Measurements from ENCODE around the gene NKX2-3. TPM values are rescaled to one million over a fixed set of nuclear protein-coding genes. Genes with fewer than 3 reads are reported as not detected.

NKX2-3 gene
- total and polyA plus RNA-seq, 4 experiments from 2014 or later = 0.09 TPM; not detected in 3

DNA sequence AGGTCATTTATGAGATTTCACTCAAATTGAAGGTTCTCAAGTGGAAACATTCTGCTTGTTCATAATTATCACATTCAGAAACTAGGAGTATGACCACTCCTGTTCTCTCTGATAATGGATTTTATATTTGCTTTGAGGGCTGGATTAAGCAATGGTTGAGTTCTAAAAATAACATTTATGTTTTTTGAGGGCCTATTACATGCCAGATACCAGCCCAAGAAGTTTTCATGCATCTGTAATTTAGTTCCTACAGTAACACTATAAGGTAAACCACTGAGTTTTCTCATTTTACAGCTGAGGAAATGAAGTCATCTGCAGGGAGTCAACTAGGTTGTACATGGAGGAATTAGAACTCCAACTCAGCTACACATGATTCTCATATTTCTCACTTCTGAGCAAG, 25.5 kb upstream of the NKX2-3 start:
- DNase-seq = no peak
- Histone ChIP-seq H3K4me1 (ENCODE audit: insufficient read depth, low read length) (no peaks in the 10 kb centered on the region), H3K4me3 (ENCODE audit: low read length in 2 of 2) (no peak overlapping the region), H3K9me3 (ENCODE audit: control insufficient read depth in 1 of 2, low read length in 2 of 2) (no peaks in the 10 kb centered on the region), H3K27me3 (ENCODE audit: insufficient read depth, low read length) (no peaks in the 10 kb centered on the region), H3K36me3 (ENCODE audit: insufficient read depth, low read length) (no peaks in the 10 kb centered on the region), H3K27ac (ENCODE audit: low read depth, low read length) (no peak overlapping the region)
- no peak overlapping the region for H3K27ac Mint-ChIP-seq
- POLR2A ChIA-PET (ENCODE audit: partially characterized antibody) = no interaction called here
- H3K4me1 Mint-ChIP-seq = no peaks in the 10 kb centered on the region
- H3K27me3 Mint-ChIP-seq = peaks cover 19 to 24% of the 10 kb centered on the region in 2 donors
- H3K4me3 Mint-ChIP-seq = no peak overlapping the region
- intact Hi-C loops (cut with micrococcal nuclease) = no loop called here
- H3K9me3 Mint-ChIP-seq = peaks cover 0 to 14% (median under 1%) of the 10 kb centered on the region in 8 donors
- no peaks in the 10 kb centered on the region for H3K36me3 Mint-ChIP-seq
- CTCF ChIA-PET (ENCODE audit: partially characterized antibody) = no interaction called here

GRCh38 chr10:99513061-99513460, 19.7 kb upstream of the NKX2-3 start:
- H3K9me3 Mint-ChIP-seq = peaks cover 0 to 14% (median 0%) of the 10 kb centered on the region in 8 donors
- Histone ChIP-seq H3K4me3 (ENCODE audit: low read length in 2 of 2) (no peak overlapping the region), H3K36me3 (ENCODE audit: insufficient read depth, low read length) (no peaks in the 10 kb centered on the region), H3K4me1 (ENCODE audit: insufficient read depth, low read length) (no peaks in the 10 kb centered on the region), H3K27me3 (ENCODE audit: insufficient read depth, low read length) (no peaks in the 10 kb centered on the region), H3K9me3 (ENCODE audit: control insufficient read depth in 1 of 2, low read length in 2 of 2) (no peaks in the 10 kb centered on the region), H3K27ac (ENCODE audit: low read depth, low read length) (no peak overlapping the region)
- H3K4me3 Mint-ChIP-seq = no peak overlapping the region
- no peaks in the 10 kb centered on the region for H3K36me3 Mint-ChIP-seq
- H3K4me1 Mint-ChIP-seq = no peaks in the 10 kb centered on the region
- POLR2A ChIA-PET (ENCODE audit: partially characterized antibody) = no interaction called here
- DNase-seq = no peak
- CTCF ChIA-PET (ENCODE audit: partially characterized antibody) = no interaction called here
- H3K27ac Mint-ChIP-seq = no peak overlapping the region
- intact Hi-C loops (cut with micrococcal nuclease) = no loop called here
- peaks cover 19 to 44% of the 10 kb centered on the region in 2 donors for H3K27me3 Mint-ChIP-seq

DNA sequence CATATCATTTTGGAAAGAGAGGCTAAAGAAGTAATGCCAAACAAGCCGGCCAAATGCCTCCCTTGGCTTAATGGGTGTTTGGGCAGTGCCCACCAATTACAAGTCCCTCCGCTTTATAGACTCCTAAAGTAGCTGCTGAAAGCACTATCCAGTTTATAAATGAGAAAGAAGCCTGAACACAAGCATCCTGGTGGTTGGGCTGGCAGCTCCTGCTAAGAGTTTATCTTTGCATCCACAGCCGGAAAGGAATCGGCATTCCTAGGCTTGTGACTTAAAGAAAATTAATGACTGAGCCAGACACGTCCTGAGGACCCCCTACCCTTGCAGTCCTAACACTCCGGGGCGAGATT, 13.1 kb upstream of the NKX2-3 start:
- H3K27me3 Mint-ChIP-seq = peaks cover 29 to 42% of the 10 kb centered on the region in 2 donors
- H3K27ac Mint-ChIP-seq = no peak overlapping the region
- H3K9me3 ChIP-seq (ENCODE audit: control insufficient read depth in 1 of 2, low read length in 2 of 2) = no peaks in the 10 kb centered on the region
- H3K27ac ChIP-seq (ENCODE audit: low read depth, low read length) = no peak overlapping the region
- no peak overlapping the region for H3K4me3 ChIP-seq (ENCODE audit: low read length in 2 of 2)
- ChIA-PET CTCF (ENCODE audit: partially characterized antibody) (no interaction called here), POLR2A (ENCODE audit: partially characterized antibody) (no interaction called here)
- no peaks in the 10 kb centered on the region for H3K4me1 ChIP-seq (ENCODE audit: insufficient read depth, low read length)
- H3K4me1 Mint-ChIP-seq = peaks cover 0 to 18% (median 4%) of the 10 kb centered on the region in 4 donors
- DNase-seq = no peak
- H3K36me3 ChIP-seq (ENCODE audit: insufficient read depth, low read length) = no peaks in the 10 kb centered on the region
- no peaks in the 10 kb centered on the region for H3K36me3 Mint-ChIP-seq
- no peaks in the 10 kb centered on the region for H3K27me3 ChIP-seq (ENCODE audit: insufficient read depth, low read length)
- intact Hi-C loops (cut with micrococcal nuclease) = no loop called here
- H3K4me3 Mint-ChIP-seq = no peak overlapping the region
- H3K9me3 Mint-ChIP-seq = peaks cover 0 to 3% (median 0%) of the 10 kb centered on the region in 8 donors

GRCh38 chr10:99520040-99520846, 12.5 kb upstream of the NKX2-3 start:
- Histone ChIP-seq H3K27me3 (ENCODE audit: insufficient read depth, low read length) (no peaks in the 10 kb centered on the region), H3K4me1 (ENCODE audit: insufficient read depth, low read length) (no peaks in the 10 kb centered on the region), H3K36me3 (ENCODE audit: insufficient read depth, low read length) (no peaks in the 10 kb centered on the region), H3K27ac (ENCODE audit: low read depth, low read length) (no peak overlapping the region), H3K9me3 (ENCODE audit: control insufficient read depth in 1 of 2, low read length in 2 of 2) (no peaks in the 10 kb centered on the region), H3K4me3 (ENCODE audit: low read length in 2 of 2) (no peak overlapping the region)
- no peak overlapping the region for H3K27ac Mint-ChIP-seq
- H3K27me3 Mint-ChIP-seq = peaks cover 29 to 45% of the 10 kb centered on the region in 2 donors
- CTCF ChIA-PET (ENCODE audit: partially characterized antibody) = no interaction called here
- H3K4me1 Mint-ChIP-seq = peaks cover 0 to 18% (median 4%) of the 10 kb centered on the region in 4 donors
- H3K9me3 Mint-ChIP-seq = peaks cover 0 to 3% (median 0%) of the 10 kb centered on the region in 8 donors
- no peak for DNase-seq
- no peaks in the 10 kb centered on the region for H3K36me3 Mint-ChIP-seq
- POLR2A ChIA-PET (ENCODE audit: partially characterized antibody) = no interaction called here
- intact Hi-C loops (cut with micrococcal nuclease) = no loop called here
- no peak overlapping the region for H3K4me3 Mint-ChIP-seq

DNA sequence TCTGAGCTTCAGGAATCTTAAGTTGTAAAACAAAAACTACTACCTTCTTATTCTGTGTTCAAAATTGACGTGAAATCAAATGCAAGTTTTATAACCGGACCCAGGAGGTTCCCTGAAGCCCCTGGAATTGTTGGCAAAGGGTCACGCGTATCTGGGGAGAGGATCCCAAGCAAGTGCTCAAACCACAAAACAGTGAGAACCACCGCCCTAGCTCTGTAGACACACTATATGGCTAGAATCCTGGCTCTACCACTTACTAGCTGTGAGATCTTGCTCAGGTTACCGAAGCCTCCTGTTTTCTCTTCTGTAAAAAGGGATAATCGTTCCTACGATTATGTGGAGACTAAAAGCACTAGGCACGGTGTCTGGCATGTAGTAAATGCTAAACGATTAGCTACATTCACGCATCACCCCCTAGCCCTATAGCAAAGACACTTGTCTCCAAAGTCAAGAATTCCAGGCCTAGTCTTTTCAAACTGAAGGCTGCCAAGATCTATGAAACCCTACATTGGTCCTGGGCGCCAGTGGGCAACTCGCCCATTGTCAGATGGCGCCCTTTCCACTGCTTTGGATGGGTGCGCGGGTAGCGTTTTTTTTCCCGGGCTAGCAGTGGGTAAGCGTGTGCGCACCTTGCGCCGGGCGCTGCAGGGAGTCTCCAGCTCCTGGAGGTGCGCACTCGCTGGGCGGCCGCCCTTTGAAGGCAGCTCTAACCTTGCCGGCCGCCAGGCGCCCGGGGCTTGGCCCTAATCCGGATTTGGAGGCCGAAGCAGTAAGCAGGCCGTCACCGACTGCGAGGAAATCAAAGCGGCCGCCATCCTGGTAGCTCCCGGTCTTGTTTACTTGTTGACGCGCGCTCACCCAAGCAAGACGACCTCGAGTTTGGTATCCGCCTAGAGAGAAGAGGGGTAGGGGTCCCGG, 11.6 kb upstream of the NKX2-3 start:
- intact Hi-C loops (cut with micrococcal nuclease) = no loop called here
- H3K9me3 Mint-ChIP-seq = peaks cover 0 to 3% (median 0%) of the 10 kb centered on the region in 8 donors
- H3K36me3 ChIP-seq (ENCODE audit: insufficient read depth, low read length) = no peaks in the 10 kb centered on the region
- peaks cover 0 to 18% (median 4%) of the 10 kb centered on the region in 4 donors for H3K4me1 Mint-ChIP-seq
- no peak for DNase-seq
- no peaks in the 10 kb centered on the region for H3K36me3 Mint-ChIP-seq
- no peak overlapping the region for H3K27ac ChIP-seq (ENCODE audit: low read depth, low read length)
- CTCF ChIA-PET (ENCODE audit: partially characterized antibody) = no interaction called here
- H3K4me1 ChIP-seq (ENCODE audit: insufficient read depth, low read length) = no peaks in the 10 kb centered on the region
- POLR2A ChIA-PET (ENCODE audit: partially characterized antibody) = no interaction called here
- no peak overlapping the region for H3K27ac Mint-ChIP-seq
- H3K27me3 Mint-ChIP-seq = peaks cover 28 to 49% of the 10 kb centered on the region in 2 donors
- no peaks in the 10 kb centered on the region for H3K9me3 ChIP-seq (ENCODE audit: control insufficient read depth in 1 of 2, low read length in 2 of 2)
- no peaks in the 10 kb centered on the region for H3K27me3 ChIP-seq (ENCODE audit: insufficient read depth, low read length)
- H3K4me3 ChIP-seq (ENCODE audit: low read length in 2 of 2) = no peak overlapping the region
- no peak overlapping the region for H3K4me3 Mint-ChIP-seq

DNA sequence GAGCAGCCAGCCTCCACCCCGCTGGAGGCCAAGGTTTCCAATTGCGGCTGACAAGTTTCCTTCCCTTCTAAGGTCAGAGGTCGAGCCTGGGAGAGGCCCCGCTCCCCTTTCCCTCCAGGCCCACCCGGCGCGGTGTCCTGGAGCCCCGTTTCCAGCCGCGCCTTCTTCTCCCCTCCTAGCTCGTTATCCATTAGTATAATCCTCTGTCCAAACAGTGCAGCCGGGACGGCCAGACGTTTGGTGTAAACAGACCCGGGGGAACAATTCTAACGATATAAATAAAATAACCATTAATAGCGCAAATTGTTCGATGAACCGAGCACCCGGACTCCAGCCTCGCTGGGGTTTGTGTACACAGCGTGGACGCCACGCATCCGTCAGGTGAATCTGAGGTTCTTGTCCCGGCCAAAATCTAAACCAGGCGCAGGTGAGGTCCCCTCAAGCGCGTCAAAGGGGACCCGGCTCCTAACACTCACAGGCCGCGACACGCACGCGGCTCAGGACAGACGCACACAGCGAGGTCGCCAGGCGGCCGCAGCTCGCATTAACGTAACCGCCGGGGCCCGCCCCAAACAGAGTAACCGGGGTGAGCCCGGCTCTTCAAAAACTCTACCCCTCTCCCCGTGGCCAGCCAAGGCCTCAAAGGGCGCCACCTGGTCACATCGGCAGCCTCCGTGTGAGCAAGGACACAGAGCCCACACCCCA, 10.8 kb upstream of the NKX2-3 start:
- H3K4me1 ChIP-seq (ENCODE audit: insufficient read depth, low read length) = no peaks in the 10 kb centered on the region
- H3K27ac ChIP-seq (ENCODE audit: low read depth, low read length) = no peak overlapping the region
- DNase-seq = no peak
- H3K27me3 ChIP-seq (ENCODE audit: insufficient read depth, low read length) = peaks cover 5% of the 10 kb centered on the region
- no peaks in the 10 kb centered on the region for H3K9me3 Mint-ChIP-seq
- POLR2A ChIA-PET (ENCODE audit: partially characterized antibody) = no interaction called here
- no peaks in the 10 kb centered on the region for H3K36me3 Mint-ChIP-seq
- CTCF ChIA-PET (ENCODE audit: partially characterized antibody) = no interaction called here
- H3K36me3 ChIP-seq (ENCODE audit: insufficient read depth, low read length) = no peaks in the 10 kb centered on the region
- no peak overlapping the region for H3K4me3 Mint-ChIP-seq
- H3K4me1 Mint-ChIP-seq = peaks cover 0 to 18% (median 4%) of the 10 kb centered on the region in 4 donors
- H3K27ac Mint-ChIP-seq = no peak overlapping the region
- no peak overlapping the region for H3K4me3 ChIP-seq (ENCODE audit: low read length in 2 of 2)
- peaks cover 24 to 54% of the 10 kb centered on the region in 2 donors for H3K27me3 Mint-ChIP-seq
- H3K9me3 ChIP-seq (ENCODE audit: control insufficient read depth in 1 of 2, low read length in 2 of 2) = no peaks in the 10 kb centered on the region
- intact Hi-C loops (cut with micrococcal nuclease) = no loop called here
